LoVo (cell line): ENCODE data around the gene PIP5K1C.

Experiments used
- DNase-seq: peaks from one replicate; pipeline ENCODE4 v3.0.0-alpha.2; 2016; ENCODE audit warnings: low spot score

The PIP5K1C gene, protein sequence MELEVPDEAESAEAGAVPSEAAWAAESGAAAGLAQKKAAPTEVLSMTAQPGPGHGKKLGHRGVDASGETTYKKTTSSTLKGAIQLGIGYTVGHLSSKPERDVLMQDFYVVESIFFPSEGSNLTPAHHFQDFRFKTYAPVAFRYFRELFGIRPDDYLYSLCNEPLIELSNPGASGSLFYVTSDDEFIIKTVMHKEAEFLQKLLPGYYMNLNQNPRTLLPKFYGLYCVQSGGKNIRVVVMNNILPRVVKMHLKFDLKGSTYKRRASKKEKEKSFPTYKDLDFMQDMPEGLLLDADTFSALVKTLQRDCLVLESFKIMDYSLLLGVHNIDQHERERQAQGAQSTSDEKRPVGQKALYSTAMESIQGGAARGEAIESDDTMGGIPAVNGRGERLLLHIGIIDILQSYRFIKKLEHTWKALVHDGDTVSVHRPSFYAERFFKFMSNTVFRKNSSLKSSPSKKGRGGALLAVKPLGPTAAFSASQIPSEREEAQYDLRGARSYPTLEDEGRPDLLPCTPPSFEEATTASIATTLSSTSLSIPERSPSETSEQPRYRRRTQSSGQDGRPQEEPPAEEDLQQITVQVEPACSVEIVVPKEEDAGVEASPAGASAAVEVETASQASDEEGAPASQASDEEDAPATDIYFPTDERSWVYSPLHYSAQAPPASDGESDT

DNA sequence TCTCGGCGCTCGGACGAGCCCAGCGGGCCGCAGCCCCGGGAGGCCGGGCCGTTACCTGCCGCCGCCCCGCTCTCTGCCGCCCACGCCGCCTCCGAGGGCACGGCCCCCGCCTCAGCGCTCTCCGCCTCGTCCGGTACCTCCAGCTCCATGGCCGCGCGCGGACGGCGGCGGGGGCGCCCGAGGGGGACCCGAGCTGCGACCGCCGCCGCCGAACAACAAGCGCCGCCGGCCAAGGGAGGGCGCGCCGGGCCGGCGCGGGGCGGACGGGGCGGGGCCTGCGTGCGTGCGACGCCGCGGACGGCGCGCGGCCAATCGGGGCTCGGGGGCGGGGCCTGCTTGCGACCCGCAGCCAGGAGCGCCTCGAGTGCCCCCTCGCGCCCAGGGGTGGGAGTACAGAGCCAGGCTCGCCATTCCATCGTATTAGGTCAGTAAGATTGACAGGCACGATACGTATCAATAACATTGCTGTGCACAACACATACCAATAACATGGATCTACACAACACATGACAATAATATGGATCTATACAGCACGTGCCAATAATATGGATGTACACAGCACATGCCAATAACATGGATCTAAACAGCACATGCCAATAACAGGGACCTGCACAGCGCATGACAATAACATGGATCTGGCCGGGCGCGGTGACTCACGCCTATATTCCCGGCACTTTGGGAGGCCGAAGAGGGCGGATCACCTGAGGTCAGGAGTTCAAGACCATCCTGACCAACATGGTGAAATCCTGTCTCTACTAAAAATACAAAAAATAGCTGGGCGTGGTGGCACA, at the start of gene PIP5K1C:
Gene PIP5K1C (minus strand): TSS at position 227 of the 791 bp plus-strand sequence. CDS start 78 bp downstream, at position 149.
- DNase-seq: peak; percentile 92

DNA sequence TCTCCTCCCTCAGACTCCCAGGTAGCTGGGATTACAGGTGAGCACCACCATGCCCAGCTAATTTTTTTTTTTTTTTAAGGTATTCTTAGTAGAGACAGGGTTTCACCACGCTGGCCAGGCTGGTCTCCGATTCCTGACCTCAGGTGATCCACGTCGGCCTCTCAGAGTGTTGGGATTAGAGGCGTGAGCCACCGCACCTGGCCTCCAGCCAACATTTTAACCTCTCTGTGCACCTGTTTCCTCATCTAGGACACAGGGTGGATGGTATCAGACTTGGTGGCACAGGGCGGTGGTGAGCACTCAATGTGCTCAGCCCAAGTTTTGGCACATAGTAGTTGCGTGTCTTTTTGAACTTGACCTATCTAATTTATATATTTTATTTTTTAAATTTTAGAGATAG, 48.7 kb upstream of the PIP5K1C start:
- DNase-seq: no peak

DNA sequence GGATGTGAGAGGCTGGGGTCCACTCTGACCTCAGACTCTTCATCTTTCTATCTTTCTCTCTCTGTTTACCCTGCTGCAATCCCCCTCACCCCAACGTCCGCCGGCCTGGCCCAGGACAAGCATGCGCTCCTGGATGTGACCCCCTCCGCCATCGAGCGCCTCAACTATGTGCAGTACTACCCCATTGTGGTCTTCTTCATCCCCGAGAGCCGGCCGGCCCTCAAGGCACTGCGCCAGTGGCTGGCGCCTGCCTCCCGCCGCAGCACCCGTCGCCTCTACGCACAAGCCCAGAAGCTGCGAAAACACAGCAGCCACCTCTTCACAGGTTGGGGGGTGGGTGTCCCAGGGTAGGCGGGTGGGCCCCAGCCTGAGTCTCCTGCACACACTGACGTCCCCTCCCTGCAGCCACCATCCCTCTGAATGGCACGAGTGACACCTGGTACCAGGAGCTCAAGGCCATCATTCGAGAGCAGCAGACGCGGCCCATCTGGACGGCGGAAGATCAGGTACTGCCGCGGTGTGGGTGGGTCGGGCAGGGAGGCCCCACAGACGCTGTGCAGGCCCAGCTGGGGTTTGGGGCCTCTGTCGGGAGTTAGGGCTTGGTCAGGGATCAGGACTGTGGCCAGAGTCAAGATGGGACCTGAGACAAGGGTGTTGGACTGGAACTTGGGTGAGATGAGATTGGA, 46.2 kb upstream of the PIP5K1C start:
- no peak for DNase-seq

DNA sequence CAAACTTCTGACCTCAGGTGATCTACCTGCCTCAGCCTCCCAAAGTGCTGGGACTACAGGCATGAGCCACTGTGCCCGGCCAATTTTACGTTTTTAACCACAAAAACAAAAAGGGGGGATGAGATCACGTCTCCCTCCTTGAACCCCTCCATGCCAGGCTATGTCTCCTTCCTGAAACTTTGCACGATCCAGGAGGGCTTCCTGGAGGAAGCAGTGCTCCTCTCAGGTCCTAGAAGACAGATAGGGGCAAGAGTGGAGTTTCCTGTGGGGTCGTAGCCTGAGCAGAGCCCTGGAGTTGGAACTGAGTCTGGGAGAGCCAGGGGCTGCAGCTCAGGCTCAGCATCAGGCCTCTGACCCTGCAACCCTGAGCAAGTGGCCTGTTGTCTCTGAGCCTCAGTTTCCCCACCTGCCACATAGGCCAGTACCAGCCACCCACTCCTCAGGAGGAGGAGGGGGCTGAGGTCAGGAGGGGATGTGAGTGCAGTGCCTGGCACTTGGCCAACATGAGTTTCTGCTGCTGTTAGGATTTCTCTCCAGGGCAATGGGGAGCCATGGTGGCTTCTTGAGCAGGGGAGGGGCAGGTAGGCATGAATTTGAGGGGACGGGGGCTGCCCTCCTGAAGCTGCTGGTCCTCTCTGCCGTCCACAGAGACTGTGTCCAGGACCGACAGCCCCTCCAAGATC, 45.2 kb upstream of the PIP5K1C start:
- DNase-seq: no peak

DNA sequence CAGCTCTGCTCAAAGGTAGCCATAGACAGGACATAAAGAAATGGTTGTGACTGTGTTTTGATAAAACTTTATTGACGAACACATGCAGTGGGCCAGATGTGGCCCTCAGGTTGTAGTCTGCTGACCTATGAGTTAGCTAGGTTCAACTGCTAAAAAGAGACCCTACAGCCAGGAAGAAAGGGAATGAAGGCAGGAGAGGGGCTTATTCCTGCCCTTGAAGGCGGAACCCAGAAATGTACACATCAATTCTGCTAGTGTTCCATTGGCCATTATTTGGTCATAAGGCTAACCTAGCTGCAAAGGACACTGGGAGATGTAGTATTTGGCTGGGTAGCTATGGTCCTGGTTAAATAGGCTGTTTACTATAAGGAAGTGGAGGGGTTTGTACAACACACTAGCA, 43.2 kb upstream of the PIP5K1C start:
- no peak for DNase-seq

DNA sequence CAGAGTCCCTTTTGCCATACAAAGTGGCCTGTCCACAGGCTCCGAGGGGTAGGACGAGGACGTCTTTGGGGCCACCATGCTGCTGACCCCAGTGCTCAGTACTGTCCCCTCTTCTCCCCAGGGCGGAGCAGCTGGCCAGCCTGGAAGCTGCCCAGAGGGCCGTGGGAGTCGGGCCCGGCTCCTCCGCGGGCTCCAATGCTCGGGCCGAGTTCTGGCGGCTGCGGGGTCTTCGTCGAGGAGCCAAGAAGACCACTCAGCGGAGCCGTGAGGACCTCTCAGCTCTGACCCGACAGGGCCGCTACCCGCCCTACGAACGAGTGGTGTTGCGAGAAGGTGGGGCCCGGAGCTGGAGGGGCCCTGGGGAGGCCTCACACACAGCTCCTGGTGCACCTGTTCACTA, 40.2 kb upstream of the PIP5K1C start:
- DNase-seq: no peak

DNA sequence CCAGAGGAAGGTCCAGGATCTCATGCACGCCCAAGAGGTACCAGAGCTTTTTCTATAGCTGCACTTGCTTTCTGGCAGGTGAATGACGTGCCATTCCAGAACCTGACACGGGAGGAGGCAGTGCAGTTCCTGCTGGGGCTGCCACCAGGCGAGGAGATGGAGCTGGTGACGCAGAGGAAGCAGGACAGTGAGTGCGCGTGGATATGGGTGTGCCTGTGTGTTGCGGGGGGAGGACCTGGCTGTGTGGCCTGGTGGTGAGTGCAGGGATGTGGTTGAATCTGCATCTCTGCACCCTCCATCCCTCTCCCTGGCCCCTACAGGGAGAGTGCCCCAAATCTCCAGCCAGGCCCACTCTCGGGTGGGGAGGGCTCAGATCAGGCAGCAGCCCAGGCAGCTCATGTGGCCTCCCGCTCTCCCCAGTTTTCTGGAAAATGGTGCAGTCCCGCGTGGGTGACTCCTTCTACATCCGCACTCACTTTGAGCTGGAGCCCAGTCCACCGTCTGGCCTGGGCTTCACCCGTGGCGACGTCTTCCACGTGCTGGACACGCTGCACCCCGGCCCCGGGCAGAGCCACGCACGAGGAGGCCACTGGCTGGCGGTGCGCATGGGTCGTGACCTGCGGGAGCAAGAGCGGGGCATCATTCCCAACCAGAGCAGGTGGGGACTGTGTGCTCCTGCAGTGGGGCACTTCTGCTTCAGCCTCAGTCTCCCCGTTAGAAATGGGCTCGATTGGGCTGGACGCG, 38.4 kb upstream of the PIP5K1C start:
- no peak for DNase-seq

- no peak for DNase-seq
These were observed 37.4 kb upstream of the PIP5K1C start for GRCh38 chr19:3737487-3738205.

DNA sequence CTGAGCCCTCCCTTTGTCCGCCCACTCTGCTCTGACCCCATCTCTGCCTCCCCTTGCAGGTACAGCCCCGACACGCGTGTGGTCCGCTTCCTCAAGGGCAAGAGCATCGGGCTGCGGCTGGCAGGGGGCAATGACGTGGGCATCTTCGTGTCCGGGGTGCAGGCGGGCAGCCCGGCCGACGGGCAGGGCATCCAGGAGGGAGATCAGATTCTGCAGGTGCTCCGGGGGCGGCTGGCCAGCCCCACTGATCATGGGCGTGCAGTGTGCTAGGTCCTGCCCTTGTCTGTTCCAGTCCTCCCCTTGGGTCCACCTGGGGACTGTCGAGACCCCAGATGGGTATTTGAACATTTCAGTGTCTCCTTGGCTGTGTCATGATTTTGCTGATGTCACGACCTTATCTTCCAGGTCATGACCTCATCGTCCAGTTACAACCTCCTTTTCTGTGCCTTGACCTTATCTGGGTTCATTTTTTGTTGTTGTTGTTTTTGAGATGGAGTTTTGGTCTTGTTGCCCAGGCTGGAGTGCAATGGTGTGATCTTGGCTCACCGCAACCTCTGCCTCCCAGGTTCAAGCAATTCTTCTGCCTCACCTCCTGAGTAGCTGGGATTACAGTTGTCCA, 35.9 kb upstream of the PIP5K1C start:
- DNase-seq: no peak

GRCh38 chr19:3734310-3734600, 34.0 kb upstream of the PIP5K1C start:
- DNase-seq: no peak

GRCh38 chr19:3733549-3734309, 33.5 kb upstream of the PIP5K1C start:
- no peak for DNase-seq

DNA sequence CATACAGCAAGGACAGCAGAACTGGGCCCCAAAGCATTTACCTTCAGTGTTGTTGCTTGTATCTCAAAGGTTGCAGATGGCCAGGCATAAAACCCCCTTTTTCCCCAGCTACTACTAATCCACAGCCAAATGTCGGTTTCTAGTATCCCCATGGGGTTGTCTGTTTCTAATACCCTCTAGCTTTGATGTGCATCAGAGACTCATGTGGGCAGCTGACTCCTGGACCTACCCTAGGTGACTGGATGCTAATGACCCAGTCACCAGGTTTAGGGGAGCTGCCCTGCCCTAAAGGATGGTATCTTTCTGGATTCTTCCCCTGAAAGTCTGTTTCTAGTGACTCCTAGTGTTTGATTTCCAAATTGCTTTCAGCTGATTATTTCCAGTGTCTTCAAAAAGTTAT, 31.8 kb upstream of the PIP5K1C start:
- no peak for DNase-seq

DNA sequence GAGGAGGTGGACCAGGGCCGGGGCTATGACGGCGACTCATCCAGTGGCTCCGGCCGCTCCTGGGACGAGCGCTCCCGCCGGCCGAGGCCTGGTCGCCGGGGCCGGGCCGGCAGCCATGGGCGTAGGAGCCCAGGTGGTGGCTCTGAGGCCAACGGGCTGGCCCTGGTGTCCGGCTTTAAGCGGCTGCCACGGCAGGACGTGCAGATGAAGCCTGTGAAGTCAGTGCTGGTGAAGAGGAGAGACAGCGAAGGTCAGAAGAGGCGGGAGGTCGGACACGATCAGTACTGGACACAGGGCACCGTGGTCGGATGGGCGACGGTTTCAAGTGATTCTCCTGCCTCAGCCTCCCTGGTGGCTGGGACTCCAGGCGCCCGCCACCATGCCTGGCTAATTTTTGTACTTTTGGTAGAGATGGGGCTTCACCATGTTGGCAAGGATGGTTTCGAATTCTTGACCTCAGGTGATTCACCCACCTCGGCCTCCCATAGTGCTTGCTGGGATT, 30.2 kb upstream of the PIP5K1C start:
- DNase-seq: no peak

DNA sequence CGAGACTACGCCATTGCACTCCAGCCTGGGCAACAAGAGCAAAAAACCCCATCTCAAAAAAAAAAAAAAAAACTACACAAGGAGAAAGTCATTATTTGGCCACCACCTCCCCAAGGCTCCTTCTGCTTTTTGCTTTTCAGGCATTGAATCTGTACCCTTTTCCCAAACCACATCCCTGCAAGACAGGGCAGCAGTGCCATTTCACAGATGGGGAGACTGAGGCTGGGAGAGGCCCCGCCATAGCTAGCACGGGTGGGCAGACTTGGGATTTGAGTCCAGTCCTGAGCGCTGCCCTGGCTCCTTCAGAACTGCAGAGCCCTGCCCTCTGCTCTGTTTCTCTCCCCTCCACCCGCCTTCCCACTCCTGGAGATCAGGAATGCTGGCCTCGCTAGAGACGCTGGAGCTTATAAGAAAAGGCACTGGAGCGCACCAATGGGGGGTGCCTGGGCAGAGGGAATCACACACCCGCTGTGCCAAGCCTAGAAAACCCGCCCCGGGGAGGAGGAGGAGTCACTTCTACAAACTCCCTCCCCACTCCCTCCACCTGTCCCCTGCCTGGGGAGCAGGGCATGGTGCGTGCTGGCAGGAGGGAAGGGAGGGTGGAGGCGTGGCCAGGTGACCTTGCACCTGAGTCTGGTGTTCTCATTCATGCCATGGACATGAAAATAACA, 25.5 kb upstream of the PIP5K1C start:
- no peak for DNase-seq

GRCh38 chr19:3725121-3725520, 24.9 kb upstream of the PIP5K1C start:
- no peak for DNase-seq

DNA sequence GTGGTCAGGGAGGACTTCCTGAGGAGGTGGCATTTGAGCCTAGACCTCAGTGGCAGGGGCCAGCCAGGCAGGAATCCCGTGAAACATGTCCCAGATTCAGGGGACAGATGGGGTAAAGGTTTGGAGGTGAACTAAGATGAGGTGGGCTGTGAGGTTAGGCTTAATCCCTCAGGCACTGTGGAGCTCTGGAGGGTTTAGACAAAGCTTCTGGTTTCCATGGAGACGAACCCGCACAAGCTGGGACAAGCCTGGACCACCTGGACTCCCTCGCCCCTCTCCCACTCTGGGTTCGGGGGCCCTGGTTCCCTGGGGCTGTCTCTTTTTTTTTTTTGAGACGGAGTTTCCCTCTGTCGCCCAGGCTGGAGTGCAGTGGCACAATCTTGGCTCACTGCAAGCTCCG, 23.6 kb upstream of the PIP5K1C start:
- no peak for DNase-seq

DNA sequence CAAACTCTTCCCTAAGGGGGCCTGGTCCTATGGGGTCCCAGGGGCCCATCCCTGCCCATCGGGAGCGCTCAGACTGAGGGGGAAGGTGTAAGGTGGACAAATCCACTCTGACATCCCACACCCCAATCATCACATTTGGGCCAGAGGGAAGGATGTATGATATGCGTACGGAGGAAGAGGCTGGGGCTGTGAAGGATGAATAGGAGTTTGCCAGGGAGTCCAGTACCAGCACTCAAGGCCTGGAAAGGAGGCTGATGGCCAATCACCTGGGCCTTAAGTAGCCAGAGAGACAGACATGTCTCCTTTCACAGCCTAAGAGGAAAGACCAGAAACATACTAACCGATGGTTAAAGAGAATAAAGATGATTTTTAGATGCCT, 22.8 kb upstream of the PIP5K1C start:
- no peak for DNase-seq

- no peak for DNase-seq
These were observed 22.3 kb upstream of the PIP5K1C start for GRCh38 chr19:3722443-3723109.
